ENCODE measurements around the gene PSMB2. TPM values are rescaled to one million over a fixed set of nuclear protein-coding genes. Genes with fewer than 3 reads are reported as not detected.
A peak's percentile ranks its signal among the peaks of the same experiment; 100 is the strongest.

PSMB2 gene
- total and polyA plus RNA-seq, 2 experiments from 2014 or later, result 29.0 to 106 TPM

GRCh38 chr1:35683012-35683411 lies 41.7 kb upstream of the PSMB2 start:
- Histone ChIP-seq H3K36me3 (ENCODE audit: low read depth) (no peaks in the 10 kb centered on the region), H3K4me3 (no peak overlapping the region), H2AFZ (no peak overlapping the region), H3K79me2 (ENCODE audit: insufficient read depth) (no peaks in the 10 kb centered on the region), H3K9me2 (ENCODE audit: insufficient read depth) (no peaks in the 10 kb centered on the region), H3K27ac (no peak overlapping the region), H3F3A (ENCODE audit: insufficient read depth) (no peaks in the 10 kb centered on the region), H3K9me3 (ENCODE audit: low read depth) (no peaks in the 10 kb centered on the region), H3K4me2 (ENCODE audit: unreplicated experiment) (no peak overlapping the region), H3K9ac (no peak overlapping the region), H3K4me1 (ENCODE audit: insufficient read depth) (no peaks in the 10 kb centered on the region), H4K20me1 (ENCODE audit: insufficient read depth) (no peaks in the 10 kb centered on the region), H3K27me3 (replicated peaks; ENCODE audit: insufficient read depth) (peaks cover 17% of the 10 kb centered on the region)
- DNase-seq, result no peak
- in situ Hi-C loops (cut with MboI), result no loop called here
- no peak for TF ChIP-seq EZH2phosphoT487 (IDR thresholded peaks at IDR 0.05; ENCODE audit: insufficient read depth, low read depth)
- 37 to 42% methylated on average over 5 of the region's 5 CpGs for whole genome bisulfite sequencing, 2 experiments (ENCODE audit: low coverage in 1 of 2, low lambda C conversion rate in 2 of 2, missing lambda C conversion rate in 2 of 2)

GRCh38 chr1:35680271-35680670 lies 38.9 kb upstream of the PSMB2 start:
- DNase-seq, result no peak
- Histone ChIP-seq H3K9me2 (ENCODE audit: insufficient read depth) (no peaks in the 10 kb centered on the region), H3K27me3 (replicated peaks; ENCODE audit: insufficient read depth) (peaks cover 11% of the 10 kb centered on the region), H3K9ac (no peak overlapping the region), H3K4me2 (ENCODE audit: unreplicated experiment) (no peak overlapping the region), H3K4me3 (no peak overlapping the region), H3K9me3 (ENCODE audit: low read depth) (no peaks in the 10 kb centered on the region), H4K20me1 (ENCODE audit: insufficient read depth) (no peaks in the 10 kb centered on the region), H3K36me3 (ENCODE audit: low read depth) (no peaks in the 10 kb centered on the region), H3K79me2 (ENCODE audit: insufficient read depth) (no peaks in the 10 kb centered on the region), H3K4me1 (ENCODE audit: insufficient read depth) (no peaks in the 10 kb centered on the region), H2AFZ (no peak overlapping the region), H3K27ac (no peak overlapping the region), H3F3A (ENCODE audit: insufficient read depth) (no peaks in the 10 kb centered on the region)
- WGBS, 2 experiments (ENCODE audit: low coverage in 1 of 2, low lambda C conversion rate in 2 of 2, missing lambda C conversion rate in 2 of 2), result 81 to 89% methylated on average over 3 of the region's 3 CpGs
- in situ Hi-C loops (cut with MboI), result no loop called here
- TF ChIP-seq EZH2phosphoT487 (IDR thresholded peaks at IDR 0.05; ENCODE audit: insufficient read depth, low read depth) (no peak), EZH2 (IDR thresholded peaks at IDR 0.05; ENCODE audit: insufficient read depth, poor library complexity, severe bottlenecking) (no peak)

GRCh38 chr1:35675773-35676172 lies 34.4 kb upstream of the PSMB2 start:
- Histone ChIP-seq H3F3A (ENCODE audit: insufficient read depth) (no peaks in the 10 kb centered on the region), H2AFZ (no peak overlapping the region), H3K4me2 (ENCODE audit: unreplicated experiment) (no peak overlapping the region), H3K4me1 (ENCODE audit: insufficient read depth) (no peaks in the 10 kb centered on the region), H3K9me2 (ENCODE audit: insufficient read depth) (no peaks in the 10 kb centered on the region), H3K9ac (no peak overlapping the region), H3K36me3 (ENCODE audit: low read depth) (no peaks in the 10 kb centered on the region), H4K20me1 (ENCODE audit: insufficient read depth) (no peaks in the 10 kb centered on the region), H3K4me3 (no peak overlapping the region), H3K9me3 (ENCODE audit: low read depth) (no peaks in the 10 kb centered on the region), H3K27ac (no peak overlapping the region), H3K79me2 (ENCODE audit: insufficient read depth) (no peaks in the 10 kb centered on the region), H3K27me3 (replicated peaks; ENCODE audit: insufficient read depth) (no peaks in the 10 kb centered on the region)
- TF ChIP-seq EZH2 (IDR thresholded peaks at IDR 0.05; ENCODE audit: insufficient read depth, poor library complexity, severe bottlenecking) (no peak), EZH2phosphoT487 (IDR thresholded peaks at IDR 0.05; ENCODE audit: insufficient read depth, low read depth) (no peak)
- 75 to 82% methylated on average over 1 of the region's 1 CpG for WGBS, 2 experiments (ENCODE audit: low coverage in 1 of 2, low lambda C conversion rate in 2 of 2, missing lambda C conversion rate in 2 of 2)
- in situ Hi-C loops (cut with MboI), result no loop called here
- peak; percentile 15 for DNase-seq

GRCh38 chr1:35674111-35674510 lies 32.8 kb upstream of the PSMB2 start:
- TF ChIP-seq EZH2phosphoT487 (IDR thresholded peaks at IDR 0.05; ENCODE audit: insufficient read depth, low read depth) (no peak), EZH2 (IDR thresholded peaks at IDR 0.05; ENCODE audit: insufficient read depth, poor library complexity, severe bottlenecking) (no peak)
- no peaks in the 10 kb centered on the region for H4K20me1 ChIP-seq (ENCODE audit: insufficient read depth)
- H3K4me2 ChIP-seq (ENCODE audit: unreplicated experiment), result no peak overlapping the region
- H2AFZ ChIP-seq, result no peak overlapping the region
- no peaks in the 10 kb centered on the region for H3K9me2 ChIP-seq (ENCODE audit: insufficient read depth)
- DNase-seq, result no peak
- no peaks in the 10 kb centered on the region for H3F3A ChIP-seq (ENCODE audit: insufficient read depth)
- in situ Hi-C loops (cut with MboI), result no loop called here
- 55 to 56% methylated on average over 5 of the region's 5 CpGs for WGBS, 2 experiments (ENCODE audit: low coverage in 1 of 2, low lambda C conversion rate in 2 of 2, missing lambda C conversion rate in 2 of 2)
- H3K4me1 ChIP-seq (ENCODE audit: insufficient read depth), result no peaks in the 10 kb centered on the region
- H3K36me3 ChIP-seq (ENCODE audit: low read depth), result no peaks in the 10 kb centered on the region
- H3K79me2 ChIP-seq (ENCODE audit: insufficient read depth), result no peaks in the 10 kb centered on the region
- no peak overlapping the region for H3K27ac ChIP-seq
- H3K27me3 ChIP-seq (replicated peaks; ENCODE audit: insufficient read depth), result no peaks in the 10 kb centered on the region
- no peak overlapping the region for H3K4me3 ChIP-seq
- H3K9me3 ChIP-seq (ENCODE audit: low read depth), result no peaks in the 10 kb centered on the region
- no peak overlapping the region for H3K9ac ChIP-seq

GRCh38 chr1:35672116-35672515 lies 30.8 kb upstream of the PSMB2 start:
- Histone ChIP-seq H3K36me3 (ENCODE audit: low read depth) (no peaks in the 10 kb centered on the region), H3K9ac (no peak overlapping the region), H3K4me3 (no peak overlapping the region), H3K4me1 (ENCODE audit: insufficient read depth) (no peaks in the 10 kb centered on the region), H3K27ac (no peak overlapping the region), H3K9me3 (ENCODE audit: low read depth) (no peaks in the 10 kb centered on the region), H2AFZ (no peak overlapping the region), H3K4me2 (ENCODE audit: unreplicated experiment) (no peak overlapping the region), H3K79me2 (ENCODE audit: insufficient read depth) (no peaks in the 10 kb centered on the region), H4K20me1 (ENCODE audit: insufficient read depth) (no peaks in the 10 kb centered on the region), H3F3A (ENCODE audit: insufficient read depth) (no peaks in the 10 kb centered on the region), H3K9me2 (ENCODE audit: insufficient read depth) (no peaks in the 10 kb centered on the region), H3K27me3 (replicated peaks; ENCODE audit: insufficient read depth) (no peaks in the 10 kb centered on the region; the same call in 1 of the 2 replicates)
- 69 to 75% methylated on average over 6 of the region's 6 CpGs for WGBS, 2 experiments (ENCODE audit: low coverage in 1 of 2, low lambda C conversion rate in 2 of 2, missing lambda C conversion rate in 2 of 2)
- DNase-seq, result no peak
- TF ChIP-seq EZH2phosphoT487 (IDR thresholded peaks at IDR 0.05; ENCODE audit: insufficient read depth, low read depth) (no peak), EZH2 (IDR thresholded peaks at IDR 0.05; ENCODE audit: insufficient read depth, poor library complexity, severe bottlenecking) (no peak)
- in situ Hi-C loops (cut with MboI), result no loop called here

All from GM23248 (cell line).